ENCODE measurements around the gene GRB2. TPM values are rescaled to one million over a fixed set of nuclear protein-coding genes. Genes with fewer than 3 reads are reported as not detected.
A peak's percentile ranks its signal among the peaks of the same experiment; 100 is the strongest.

Gene GRB2
- total RNA-seq, 4 donors from 2014 or later = 44.9 to 62.6 (median 58.7) TPM

GRCh38 chr17:75325827-75326225 lies 79.7 kb downstream of the GRB2 start:
- TF ChIP-seq POLR2A (IDR thresholded peaks at IDR 0.05) (no peak), EP300 (IDR thresholded peaks at IDR 0.05) (no peak), CTCF (IDR thresholded peaks at IDR 0.05) (no peak)
- Histone ChIP-seq H3K36me3 (peaks cover 24% of the 10 kb centered on the region), H3K9me3 (no peaks in the 10 kb centered on the region), H3K27ac (peak overlapping the region; percentile 19), H3K27me3 (no peaks in the 10 kb centered on the region), H3K4me1 (peaks cover 11% of the 10 kb centered on the region), H3K4me3 (no peak overlapping the region)
- DNase-seq (ENCODE audit: low spot score in 2 of 2) = no peak
- 61% methylated on average over 7 of the region's 7 CpGs for WGBS

GRCh38 chr17:75325348-75325747 lies 80.1 kb downstream of the GRB2 start:
- H3K4me3 ChIP-seq = no peak overlapping the region
- peaks cover 28% of the 10 kb centered on the region for H3K36me3 ChIP-seq
- no peak for DNase-seq (ENCODE audit: low spot score in 2 of 2)
- H3K4me1 ChIP-seq = peaks cover 11% of the 10 kb centered on the region
- WGBS = 90% methylated on average over 6 of the region's 6 CpGs
- peak overlapping the region; percentile 19 for H3K27ac ChIP-seq
- H3K9me3 ChIP-seq = no peaks in the 10 kb centered on the region
- TF ChIP-seq POLR2A (IDR thresholded peaks at IDR 0.05) (no peak), CTCF (IDR thresholded peaks at IDR 0.05) (no peak), POLR2AphosphoS5 (IDR thresholded peaks at IDR 0.05) (no peak), EP300 (IDR thresholded peaks at IDR 0.05) (no peak)
- H3K27me3 ChIP-seq = no peaks in the 10 kb centered on the region

GRCh38 chr17:75321506-75321905 lies 84.0 kb downstream of the GRB2 start:
- H3K9me3 ChIP-seq = no peaks in the 10 kb centered on the region
- H3K4me3 ChIP-seq = no peak overlapping the region
- H3K27me3 ChIP-seq = no peaks in the 10 kb centered on the region
- H3K4me1 ChIP-seq = peaks cover 11% of the 10 kb centered on the region
- DNase-seq (ENCODE audit: low spot score in 2 of 2) = no peak
- H3K27ac ChIP-seq = no peak overlapping the region
- whole genome bisulfite sequencing = 86% methylated on average over 10 of the region's 10 CpGs
- TF ChIP-seq POLR2A (IDR thresholded peaks at IDR 0.05) = no peak
- no peak for TF ChIP-seq POLR2AphosphoS5 (IDR thresholded peaks at IDR 0.05)
- TF ChIP-seq CTCF (IDR thresholded peaks at IDR 0.05) = no peak
- peaks cover 46% of the 10 kb centered on the region for H3K36me3 ChIP-seq

- Histone ChIP-seq H3K36me3 (peaks cover 41% of the 10 kb centered on the region), H3K27me3 (no peaks in the 10 kb centered on the region), H3K27ac (no peak overlapping the region), H3K4me3 (no peak overlapping the region), H3K4me1 (peaks cover 5% of the 10 kb centered on the region), H3K9me3 (no peaks in the 10 kb centered on the region)
- WGBS = 89% methylated on average over 20 of the region's 20 CpGs
- no peak for TF ChIP-seq POLR2AphosphoS5 (IDR thresholded peaks at IDR 0.05)
- no peak for TF ChIP-seq POLR2A (IDR thresholded peaks at IDR 0.05)
- no peak for TF ChIP-seq EP300 (IDR thresholded peaks at IDR 0.05)
- TF ChIP-seq CTCF (IDR thresholded peaks at IDR 0.05) = no peak
- DNase-seq (ENCODE audit: low spot score in 2 of 2) = no peak
Observed at GRCh38 chr17:75319904-75320691, 85.4 kb downstream of the GRB2 start.

GRCh38 chr17:75318615-75319222 lies 86.8 kb downstream of the GRB2 start:
- no peak for DNase-seq (ENCODE audit: low spot score in 2 of 2)
- Histone ChIP-seq H3K27ac (no peak overlapping the region), H3K4me3 (no peak overlapping the region), H3K27me3 (no peaks in the 10 kb centered on the region), H3K36me3 (peaks cover 41% of the 10 kb centered on the region), H3K9me3 (no peaks in the 10 kb centered on the region), H3K4me1 (peaks cover 10% of the 10 kb centered on the region)
- WGBS = 84% methylated on average over 10 of the region's 10 CpGs
- TF ChIP-seq POLR2A (IDR thresholded peaks at IDR 0.05) (no peak), EP300 (IDR thresholded peaks at IDR 0.05) (no peak), CTCF (IDR thresholded peaks at IDR 0.05) (no peak), POLR2AphosphoS5 (IDR thresholded peaks at IDR 0.05) (no peak)
